DMS114 treated with DMSO at 0.1 percent for 48 hours (cell line): ENCODE results near the gene RNF213.
"Not testable (repeated sequence)": the region's sequence is repeated elsewhere in the genome, so short reads cannot be mapped to it uniquely, and the experiment has no call there.

Source experiments
- DNase-seq: peaks from one replicate; lab custom pipeline; 2025; ENCODE audit not compliant: unreplicated experiment; lab: John Stamatoyannopoulos, UW

Gene RNF213

GRCh38 chr17:80316927-80317705 is 56.5 kb downstream of the RNF213 start:
- no peak for DNase-seq

DNA sequence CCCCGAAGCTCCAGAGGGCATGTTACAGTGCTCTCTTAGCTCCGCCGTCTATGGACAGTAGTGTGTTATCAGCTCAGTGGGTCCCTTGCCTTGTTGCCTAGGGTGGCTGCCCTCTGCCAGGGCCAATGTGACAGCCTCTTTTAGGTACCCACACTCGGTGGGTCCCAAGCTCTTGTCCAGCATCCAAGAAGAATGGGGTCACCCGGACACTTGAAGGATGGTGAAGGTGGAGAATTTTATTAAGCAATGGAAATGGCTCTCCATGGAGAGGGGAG is 57.0 kb downstream of the RNF213 start:
- DNase-seq: no peak

GRCh38 chr17:80318166-80318565 is 57.5 kb downstream of the RNF213 start:
- DNase-seq: no peak

DNA sequence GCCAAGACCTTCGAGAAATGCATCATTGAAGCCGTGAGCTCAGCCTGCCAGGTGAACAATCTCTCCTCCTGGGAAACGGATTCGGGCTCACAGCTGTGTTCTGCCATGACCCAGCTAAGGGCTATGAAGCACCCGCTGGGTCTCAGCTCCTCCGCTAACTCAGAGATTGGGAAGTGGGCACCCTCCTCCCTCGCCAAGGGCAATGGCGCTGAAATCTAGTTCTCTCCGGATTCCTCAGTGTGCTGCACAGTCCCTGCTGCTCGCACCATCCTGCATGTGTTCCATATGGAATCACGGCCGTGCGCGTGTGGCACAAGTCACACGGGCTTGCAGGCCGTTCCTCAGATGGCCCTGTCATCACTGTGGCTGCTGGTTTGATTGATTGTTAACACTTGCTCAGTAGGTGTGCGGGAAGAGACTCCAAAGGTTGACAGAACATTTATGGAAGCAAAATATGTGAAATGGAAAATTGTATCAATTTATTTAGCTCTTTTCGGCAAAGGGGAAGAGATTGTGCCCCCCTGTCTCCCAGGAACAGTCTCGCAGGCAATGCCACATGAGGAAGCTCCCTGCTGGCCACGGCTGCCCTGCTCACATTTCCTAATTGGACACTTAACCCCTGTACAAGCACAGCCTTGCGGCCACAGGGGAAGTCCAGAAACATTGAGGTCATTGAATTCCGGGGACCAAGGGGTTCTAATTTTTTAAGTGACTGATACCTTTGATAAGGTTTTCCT is 58.8 kb downstream of the RNF213 start:
- no peak for DNase-seq

GRCh38 chr17:80319999-80320344 is 59.3 kb downstream of the RNF213 start:
- DNase-seq: no peak

DNA sequence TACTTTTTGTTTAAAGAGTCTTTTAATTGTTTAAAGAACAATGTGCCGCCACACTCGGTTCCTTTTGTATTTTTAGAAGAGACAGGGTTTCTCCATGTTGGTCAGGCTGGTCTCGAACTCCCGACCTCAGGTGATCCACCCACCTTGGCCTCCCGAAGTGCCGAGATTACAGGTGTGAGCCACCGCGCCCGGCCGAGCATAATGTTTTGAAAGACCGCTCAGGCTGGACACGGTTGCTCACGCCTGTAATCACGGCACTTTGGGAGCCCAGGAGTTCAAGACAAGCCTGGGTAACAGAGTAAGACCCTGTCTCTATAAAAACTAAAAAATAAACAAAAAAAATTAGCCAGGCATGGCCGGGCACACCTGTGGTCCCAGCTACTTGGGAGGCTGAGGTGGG is 59.8 kb downstream of the RNF213 start:
- DNase-seq: no peak

GRCh38 chr17:80322864-80323263 is 62.2 kb downstream of the RNF213 start:
- DNase-seq: no peak

DNA sequence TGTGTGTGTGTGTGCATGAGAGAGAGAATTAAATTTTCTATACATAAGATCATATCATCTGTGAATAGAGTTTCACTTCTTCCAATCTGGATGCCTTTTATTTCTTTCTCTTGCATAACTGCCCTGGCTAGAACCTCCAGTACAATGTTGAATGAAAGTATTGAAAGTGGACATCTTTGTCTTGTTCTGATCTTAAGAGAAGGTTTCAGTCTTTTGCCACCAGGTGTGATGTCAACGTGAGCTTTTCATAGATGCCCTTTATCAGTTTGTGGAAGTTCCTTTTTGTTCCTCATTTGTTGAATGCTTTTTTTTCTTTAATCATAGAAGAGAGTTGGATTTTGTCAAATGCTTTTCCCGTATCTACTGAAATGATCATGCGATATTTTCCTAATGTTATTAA is 63.3 kb downstream of the RNF213 start:
- no peak for DNase-seq

DNA sequence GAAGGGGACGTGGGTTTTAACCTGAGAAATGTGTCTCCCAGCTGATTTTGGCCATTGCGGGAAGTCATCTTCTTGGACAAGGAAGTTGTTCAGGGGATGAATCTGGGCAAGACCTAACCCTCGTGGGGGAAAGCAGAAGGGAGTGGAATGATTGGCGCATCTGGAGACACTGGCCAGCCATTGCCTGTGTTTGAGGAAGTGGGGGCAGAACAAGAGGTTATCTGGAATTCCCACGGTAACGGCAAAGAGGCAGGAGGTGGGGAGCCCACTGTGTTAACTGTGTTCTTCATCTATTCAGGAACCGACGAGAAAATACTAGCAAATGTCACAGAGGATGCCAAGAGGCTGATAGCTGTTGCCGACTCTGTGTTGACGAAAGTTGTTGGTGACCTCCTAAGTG is 66.9 kb downstream of the RNF213 start:
- DNase-seq: no peak

DNA sequence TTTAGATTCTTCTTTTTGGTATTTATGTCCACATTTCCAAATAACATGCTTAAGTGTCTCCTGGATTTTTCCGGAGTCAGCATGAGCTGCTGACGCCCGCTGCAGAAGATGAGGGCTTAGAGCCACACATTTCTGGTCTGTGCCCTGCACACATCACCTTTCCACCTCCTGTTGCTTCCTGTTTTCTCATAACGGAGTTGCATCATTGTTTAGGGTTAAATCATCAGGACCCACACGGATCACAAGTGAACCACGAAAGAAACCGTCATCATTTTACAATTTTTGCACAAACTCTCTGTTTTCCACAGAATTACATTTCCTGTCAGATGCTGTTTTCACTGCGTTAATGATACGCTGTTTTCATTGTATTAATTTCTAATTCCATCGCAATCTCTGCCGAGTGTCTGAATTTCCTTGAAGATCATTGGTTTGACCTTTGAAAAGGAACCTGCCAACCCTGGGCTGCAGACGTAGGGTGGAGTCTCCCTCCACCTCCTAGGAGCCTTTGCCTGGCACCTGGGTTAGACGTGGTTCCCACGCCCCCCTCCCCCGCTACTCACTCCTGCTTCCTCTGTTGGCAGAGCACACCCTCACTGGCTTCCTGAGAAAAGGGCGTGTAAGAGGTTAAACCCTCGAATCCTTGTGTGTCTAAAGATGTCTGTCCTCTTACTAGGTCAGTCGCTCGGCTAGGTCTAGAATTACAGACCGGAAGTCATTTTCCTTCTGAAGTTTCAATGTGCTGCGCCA is 68.2 kb downstream of the RNF213 start:
- no peak for DNase-seq

GRCh38 chr17:80329421-80329820 is 68.8 kb downstream of the RNF213 start:
- not testable (repeated sequence) for DNase-seq

DNA sequence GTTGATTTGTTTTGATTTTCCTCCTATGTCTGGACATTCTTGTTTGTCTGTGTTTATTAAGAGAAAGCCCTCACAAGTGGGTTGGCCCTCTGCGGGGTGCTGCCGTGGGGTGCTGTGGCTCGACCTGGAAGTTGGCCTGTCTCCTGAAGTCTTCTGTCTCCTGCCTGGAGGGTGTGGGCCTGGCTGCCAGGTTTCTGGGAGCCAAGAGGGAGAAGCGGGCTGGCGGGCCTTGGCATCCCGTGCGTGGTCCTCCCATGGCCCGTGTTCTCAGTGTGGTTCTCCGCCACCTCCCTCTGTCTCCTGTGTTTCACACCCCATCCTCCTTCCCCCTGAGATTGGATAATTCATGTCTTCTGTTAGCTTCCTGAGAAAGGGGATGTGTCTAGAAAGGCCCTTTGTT is 69.6 kb downstream of the RNF213 start:
- no peak for DNase-seq

DNA sequence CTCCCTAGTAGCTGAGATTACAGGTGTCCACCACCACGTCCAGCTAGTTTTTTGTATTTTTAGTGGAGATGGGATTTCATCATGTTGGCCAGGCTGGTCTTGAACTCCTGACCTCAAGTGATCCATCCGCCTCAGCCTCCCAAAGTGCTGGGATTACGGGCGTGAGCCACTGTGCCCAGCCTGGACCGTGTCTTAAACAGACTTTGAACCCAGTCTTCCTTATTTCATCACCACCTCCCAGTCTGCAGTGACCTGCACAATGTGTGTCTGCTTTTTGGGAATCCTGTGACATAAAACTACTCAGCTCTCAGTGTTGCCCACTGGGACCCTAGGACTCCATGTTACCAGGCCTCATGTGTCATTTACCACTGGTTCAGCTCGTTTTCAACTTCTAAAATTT is 70.3 kb downstream of the RNF213 start:
- not testable (repeated sequence) for DNase-seq

DNA sequence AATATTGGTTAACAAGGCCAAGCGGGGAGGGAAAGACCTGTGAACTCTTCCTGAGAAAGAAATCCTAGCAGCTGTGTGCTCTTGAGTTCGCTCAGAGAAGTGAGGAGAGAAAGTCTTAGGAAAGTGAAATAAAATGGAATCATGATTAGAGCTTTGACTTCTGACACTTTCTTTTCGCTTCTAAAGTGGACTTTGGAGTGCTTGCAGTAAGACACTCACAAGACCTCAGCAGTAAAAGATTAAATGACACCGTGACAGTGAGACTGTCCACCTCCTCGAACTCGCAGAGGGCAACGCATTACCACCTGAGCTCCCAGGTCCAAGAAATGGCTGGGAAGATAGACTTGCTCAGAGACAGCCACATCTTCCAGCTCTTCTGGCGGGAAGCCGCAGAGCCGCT is 71.2 kb downstream of the RNF213 start:
- DNase-seq: no peak

DNA sequence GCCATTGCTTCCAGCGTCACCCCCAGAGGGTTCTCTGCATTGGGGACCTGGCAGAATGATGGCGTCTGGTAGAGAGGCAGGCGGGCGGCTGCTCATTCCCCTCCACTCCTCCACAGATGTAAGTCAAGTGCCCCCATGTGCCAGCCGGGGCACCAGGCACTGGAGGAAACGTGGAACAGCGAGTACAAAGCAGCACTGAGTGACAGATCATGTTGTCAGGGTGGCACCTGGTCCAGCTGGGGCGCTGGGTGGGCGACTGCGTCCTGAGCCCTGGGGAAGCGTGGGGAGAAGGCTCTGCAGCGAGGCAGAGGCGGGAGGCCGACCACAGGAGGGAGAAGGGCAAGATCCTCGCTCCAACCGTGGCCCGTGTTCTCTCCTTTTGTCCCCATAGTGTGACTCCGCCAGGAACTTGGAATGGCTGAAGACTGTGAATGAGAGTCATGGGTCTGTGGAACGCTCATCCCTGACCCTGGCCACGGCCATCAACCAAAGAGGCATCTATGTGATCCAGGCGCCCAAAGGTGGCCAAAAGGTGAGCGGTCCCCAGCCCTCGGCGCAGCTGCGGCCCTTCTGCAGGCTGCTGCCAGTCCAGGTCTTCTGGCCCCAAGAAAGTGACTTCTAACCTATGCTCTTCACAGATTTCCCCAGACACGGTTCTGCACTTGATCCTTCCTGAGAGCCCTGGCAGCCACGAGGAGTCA is 76.7 kb downstream of the RNF213 start:
- no peak for DNase-seq

DNA sequence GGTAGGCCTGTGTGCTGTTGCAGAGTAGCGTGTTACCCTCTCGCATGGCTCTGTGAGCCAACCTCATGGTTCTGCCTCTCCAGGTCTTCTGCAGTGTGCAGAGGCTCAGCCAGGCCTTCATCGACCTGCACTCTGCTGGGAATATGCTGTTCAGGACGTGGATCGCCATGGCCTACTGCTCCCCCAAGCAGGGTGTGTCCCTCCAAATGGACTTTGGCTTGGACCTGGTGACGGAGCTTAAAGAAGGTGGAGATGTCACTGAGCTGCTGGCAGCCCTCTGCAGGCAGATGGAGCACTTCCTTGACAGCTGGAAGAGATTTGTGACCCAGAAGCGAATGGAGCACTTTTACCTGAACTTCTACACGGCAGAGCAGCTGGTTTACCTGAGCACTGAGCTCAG is 78.5 kb downstream of the RNF213 start:
- DNase-seq: no peak

- no peak for DNase-seq
Measured at GRCh38 chr17:80339731-80340456, 79.2 kb downstream of the RNF213 start.

DNA sequence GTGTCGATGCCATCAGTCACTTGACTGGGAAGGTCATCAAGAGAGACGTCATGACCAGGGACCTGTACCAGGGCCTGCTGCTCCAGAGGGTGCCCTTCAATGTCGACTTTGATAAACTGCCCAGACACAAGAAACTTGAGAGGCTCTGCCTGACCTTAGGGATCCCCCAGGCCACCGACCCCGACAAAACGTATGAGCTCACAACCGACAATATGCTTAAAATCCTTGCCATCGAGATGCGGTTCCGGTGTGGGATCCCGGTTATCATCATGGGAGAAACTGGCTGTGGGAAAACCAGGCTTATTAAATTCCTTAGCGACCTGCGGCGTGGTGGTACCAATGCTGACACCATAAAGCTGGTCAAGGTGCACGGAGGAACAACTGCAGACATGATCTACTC is 84.7 kb downstream of the RNF213 start:
- no peak for DNase-seq

DNA sequence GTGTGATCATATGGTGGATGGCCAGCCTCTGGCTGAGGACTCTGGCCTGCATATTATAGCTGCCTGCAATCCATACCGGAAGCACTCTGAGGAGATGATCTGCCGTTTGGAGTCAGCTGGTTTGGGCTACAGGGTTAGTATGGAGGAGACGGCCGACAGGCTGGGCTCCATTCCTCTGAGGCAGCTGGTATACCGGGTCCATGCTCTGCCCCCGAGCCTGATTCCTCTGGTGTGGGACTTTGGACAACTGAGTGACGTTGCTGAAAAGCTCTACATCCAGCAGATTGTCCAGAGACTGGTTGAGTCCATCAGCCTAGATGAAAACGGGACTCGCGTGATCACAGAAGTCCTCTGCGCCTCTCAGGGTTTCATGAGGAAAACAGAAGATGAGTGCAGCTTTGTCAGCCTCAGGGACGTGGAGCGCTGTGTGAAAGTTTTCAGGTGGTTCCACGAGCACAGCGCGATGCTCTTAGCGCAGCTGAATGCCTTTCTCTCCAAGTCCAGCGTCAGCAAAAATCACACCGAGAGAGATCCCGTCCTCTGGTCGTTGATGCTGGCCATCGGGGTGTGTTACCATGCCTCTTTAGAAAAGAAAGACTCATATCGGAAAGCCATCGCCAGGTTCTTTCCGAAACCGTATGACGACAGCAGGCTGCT is 85.3 kb downstream of the RNF213 start:
- DNase-seq: no peak

GRCh38 chr17:80346498-80347275 is 86.0 kb downstream of the RNF213 start:
- DNase-seq: no peak
